ENCODE data around the gene COPB1.

- TF ChIP-seq CTCF (IDR thresholded peaks at IDR 0.05; ENCODE audit: low read depth, low read length) (no peak), POLR2A (IDR thresholded peaks at IDR 0.05; ENCODE audit: extremely low read depth, insufficient read length) (no peak)
Observed at GRCh38 chr11:14411818-14412217, 87.8 kb downstream of the COPB1 start.
